Ovary (tissue), 3 donors: Measurements from ENCODE around the gene CHD6.

Source experiments
- EP300 ChIP-seq: sonication (generic); formaldehyde crosslinking; IDR thresholded peaks from one replicate; pipeline ENCODE4 v1.6.1; 2017; ENCODE audit warnings: antibody characterized with exemption
- TF ChIP-seq, protein P1 (sequence below), 3 donors: fragments of 450-650 bp in 2 of 3; fragments of 200-600 bp in 1 of 3; IDR thresholded peaks; one replicate each; pipeline versions ENCODE4 v1.5.1 to v1.8.0; 2016 to 2022; ENCODE audit warnings: antibody characterized with exemption in 3 of 3, mild to moderate bottlenecking in 1 of 3
- donor health status: DM: no; HTN: no; CAD: no.

DNA sequence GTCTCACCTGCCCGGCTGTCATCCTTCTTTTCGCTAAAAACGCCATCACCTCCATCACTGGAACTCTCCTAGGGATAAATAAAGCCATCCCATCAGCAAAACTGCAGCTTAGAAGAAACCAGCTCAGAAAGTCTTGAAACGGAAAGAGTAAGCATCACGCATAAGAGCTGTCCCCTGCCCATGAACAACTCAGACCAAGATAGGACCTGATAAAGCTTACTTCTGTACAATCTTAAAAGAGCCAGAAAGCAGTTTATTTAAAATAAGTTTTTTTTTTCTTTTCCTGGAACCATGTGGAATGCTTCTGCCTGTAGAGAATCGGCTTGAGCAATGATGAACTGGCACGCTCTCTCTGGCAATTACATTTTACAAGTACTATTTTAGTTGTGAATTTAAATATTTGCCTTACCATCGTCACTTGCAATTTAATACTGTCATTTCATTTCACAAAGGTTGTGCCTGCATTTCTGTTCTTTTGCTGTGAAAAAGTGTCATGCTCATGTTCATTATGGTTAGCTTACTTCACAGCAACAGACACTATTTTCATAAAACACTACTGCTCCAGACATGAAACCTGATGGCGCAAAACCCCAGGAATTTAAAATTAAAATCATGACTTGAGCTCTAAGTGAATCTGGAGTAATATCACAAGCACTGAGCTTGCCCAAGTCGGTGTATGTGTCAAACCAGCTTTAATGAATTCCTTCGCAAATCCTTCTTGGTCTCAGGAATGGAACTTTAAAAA lies 191.9 kb downstream of the CHD6 start:
- TF ChIP-seq, protein P1, sequence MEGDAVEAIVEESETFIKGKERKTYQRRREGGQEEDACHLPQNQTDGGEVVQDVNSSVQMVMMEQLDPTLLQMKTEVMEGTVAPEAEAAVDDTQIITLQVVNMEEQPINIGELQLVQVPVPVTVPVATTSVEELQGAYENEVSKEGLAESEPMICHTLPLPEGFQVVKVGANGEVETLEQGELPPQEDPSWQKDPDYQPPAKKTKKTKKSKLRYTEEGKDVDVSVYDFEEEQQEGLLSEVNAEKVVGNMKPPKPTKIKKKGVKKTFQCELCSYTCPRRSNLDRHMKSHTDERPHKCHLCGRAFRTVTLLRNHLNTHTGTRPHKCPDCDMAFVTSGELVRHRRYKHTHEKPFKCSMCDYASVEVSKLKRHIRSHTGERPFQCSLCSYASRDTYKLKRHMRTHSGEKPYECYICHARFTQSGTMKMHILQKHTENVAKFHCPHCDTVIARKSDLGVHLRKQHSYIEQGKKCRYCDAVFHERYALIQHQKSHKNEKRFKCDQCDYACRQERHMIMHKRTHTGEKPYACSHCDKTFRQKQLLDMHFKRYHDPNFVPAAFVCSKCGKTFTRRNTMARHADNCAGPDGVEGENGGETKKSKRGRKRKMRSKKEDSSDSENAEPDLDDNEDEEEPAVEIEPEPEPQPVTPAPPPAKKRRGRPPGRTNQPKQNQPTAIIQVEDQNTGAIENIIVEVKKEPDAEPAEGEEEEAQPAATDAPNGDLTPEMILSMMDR (IDR thresholded peaks at IDR 0.05): no peak
- TF ChIP-seq EP300: no peak
